H1 (cell line): Measurements from ENCODE around the gene EIF4ENIF1. TPM values are rescaled to one million over a fixed set of nuclear protein-coding genes. Genes with fewer than 3 reads are reported as not detected.

Experiments
- CTCF ChIA-PET: fragments of 300-600 bp; sonication (Branson Sonifier 250); formaldehyde crosslinking; loops from one replicate; lab custom pipeline; 2021; ENCODE audit not compliant: partially characterized antibody; lab: Charles Lee
- POLR2A ChIA-PET: fragments of 300-600 bp; sonication (Branson Sonifier 250); formaldehyde crosslinking; loops from one replicate; lab custom pipeline; 2021; ENCODE audit warnings: inconsistent platforms; ENCODE audit not compliant: partially characterized antibody; lab: Charles Lee
- DNase-seq, 2 experiments: peaks; one replicate each; pipeline versions ENCODE4 v3.0.0 to v3.0.0-alpha.2; 2010 to 2022; ENCODE audit warnings: low spot score in 2 of 2, low read depth in 1 of 2, mixed read lengths in 1 of 2
- FAIRE-seq: peaks from 2 replicates; lab custom pipeline; 2011; peaks lifted over from hg19 to GRCh38; lab: Jason Lieb, UNC
- H2AFZ ChIP-seq: 2 replicates; pipeline ENCODE4 v1.8.1; 2012; ENCODE audit warnings: low read length, inconsistent platforms
- H2AK5ac ChIP-seq: 2 replicates; pipeline ENCODE4 v1.6.1; 2013; ENCODE audit warnings: low read depth, low read length
- H2BK120ac ChIP-seq: replicated peaks from 2 replicates; pipeline ENCODE3; 2013; ENCODE audit warnings: low read depth, low read length, inconsistent platforms
- H2BK12ac ChIP-seq: 2 replicates; pipeline ENCODE4 v1.6.1; 2013; ENCODE audit warnings: low read depth, low read length
- H2BK15ac ChIP-seq: 2 replicates; pipeline ENCODE4 v1.6.1; 2013; ENCODE audit warnings: low read length
- H2BK20ac ChIP-seq: 2 replicates; pipeline ENCODE4 v1.6.1; 2013; ENCODE audit warnings: low read length
- H2BK5ac ChIP-seq: 2 replicates; pipeline ENCODE4 v1.6.1; 2013; ENCODE audit warnings: low read depth, low read length
- H3K14ac ChIP-seq: 2 replicates; pipeline ENCODE4 v1.6.1; 2013; ENCODE audit warnings: inconsistent platforms; ENCODE audit not compliant: insufficient read length
- H3K18ac ChIP-seq: 2 replicates; pipeline ENCODE4 v1.6.1; 2013; ENCODE audit warnings: low read length; ENCODE audit errors: extremely low read depth
- H3K23ac ChIP-seq: 2 replicates; pipeline ENCODE4 v1.6.1; 2013; ENCODE audit warnings: inconsistent platforms; ENCODE audit not compliant: insufficient read length
- H3K23me2 ChIP-seq: 2 replicates; pipeline ENCODE4 v1.6.1; 2013; ENCODE audit warnings: low read depth, low read length
- H3K27ac ChIP-seq: 2 replicates; pipeline ENCODE4 v1.6.1; 2011; ENCODE audit warnings: low read depth, low read length, inconsistent platforms
- H3K27me3 ChIP-seq, 4 experiments: replicated peaks in 1 of 4; 1 replicate in 1 of 4; 2 replicates in 3 of 4; pipeline versions ENCODE4 v1.6.1 to v1.8.1; 2011 to 2013; ENCODE audit warnings: low read length in 3 of 4, mild to moderate bottlenecking in 3 of 4, inconsistent platforms in 2 of 4, mixed read lengths in 2 of 4, moderate library complexity in 1 of 4; ENCODE audit not compliant: control insufficient read depth in 3 of 4, insufficient read depth in 3 of 4; ENCODE audit errors: extremely low read depth in 1 of 4
- H3K36me3 ChIP-seq, 4 experiments: 2 replicates each; pipeline versions ENCODE4 v1.6.1 to v1.8.1; 2011 to 2013; ENCODE audit warnings: mild to moderate bottlenecking in 4 of 4, low read length in 3 of 4, moderate library complexity in 2 of 4, control low read depth in 1 of 4, inconsistent platforms in 1 of 4; ENCODE audit not compliant: insufficient read depth in 4 of 4, control insufficient read depth in 2 of 4
- H3K4ac ChIP-seq: replicated peaks from 2 replicates; pipeline ENCODE3; 2013; ENCODE audit warnings: low read length, low read depth, mixed read lengths, inconsistent platforms; ENCODE audit not compliant: insufficient read length
- H3K4me1 ChIP-seq, 4 experiments: replicated peaks in 1 of 4; 1 replicate in 1 of 4; 2 replicates in 3 of 4; pipeline versions ENCODE4 v1.6.1 to v1.8.1; 2011 to 2013; ENCODE audit warnings: low read length in 3 of 4, inconsistent platforms in 2 of 4, mixed read lengths in 1 of 4; ENCODE audit not compliant: insufficient read depth in 4 of 4, control insufficient read depth in 3 of 4
- H3K4me2 ChIP-seq, 2 experiments: 2 replicates each; pipeline versions ENCODE4 v1.6.1 to v1.8.1; 2011 to 2013; ENCODE audit warnings: low read depth in 2 of 2, low read length in 2 of 2, control low read depth in 1 of 2, inconsistent platforms in 1 of 2, mild to moderate bottlenecking in 1 of 2; ENCODE audit not compliant: insufficient read depth in 1 of 2
- H3K4me3 ChIP-seq, 4 experiments: fragments of 200-600, 300-600 bp in 1 of 4; sonication (generic), shearing (Covaris generic), sonication (Bioruptor Twin) in 1 of 4; 2 replicates each; pipeline versions ENCODE4 v1.5.1 to v1.8.1; 2011 to 2016; ENCODE audit warnings: low read length in 4 of 4, low read depth in 3 of 4, control low read depth in 2 of 4, inconsistent platforms in 2 of 4, mild to moderate bottlenecking in 2 of 4, mixed read lengths in 1 of 4, moderate library complexity in 1 of 4; ENCODE audit not compliant: insufficient read depth in 2 of 4; ENCODE audit errors: extremely low read depth in 1 of 4
- H3K56ac ChIP-seq: replicated peaks from 2 replicates; pipeline ENCODE3; 2013; ENCODE audit warnings: low read depth, mild to moderate bottlenecking, mixed read lengths, low read length, inconsistent platforms; ENCODE audit not compliant: insufficient read length
- H3K79me1 ChIP-seq: 2 replicates; pipeline ENCODE4 v1.6.1; 2013; ENCODE audit warnings: low read depth, low read length, control low read depth
- H3K79me2 ChIP-seq, 2 experiments: 2 replicates each; pipeline versions ENCODE4 v1.6.1 to v1.8.1; 2012 to 2013; ENCODE audit warnings: low read length in 2 of 2, mild to moderate bottlenecking in 2 of 2, inconsistent platforms in 1 of 2; ENCODE audit not compliant: insufficient read depth in 2 of 2, control insufficient read depth in 1 of 2
- H3K9ac ChIP-seq, 4 experiments: replicated peaks in 1 of 4; 1 replicate in 1 of 4; 2 replicates in 3 of 4; pipeline versions ENCODE4 v1.6.1 to v1.8.1; 2011 to 2013; ENCODE audit warnings: low read depth in 3 of 4, low read length in 3 of 4, control low read depth in 2 of 4, mild to moderate bottlenecking in 2 of 4, moderate library complexity in 2 of 4, inconsistent platforms in 1 of 4; ENCODE audit errors: extremely low read depth in 1 of 4
- H3K9me3 ChIP-seq, 2 experiments: 2 replicates each; pipeline versions ENCODE4 v1.6.1 to v1.8.1; 2012 to 2013; ENCODE audit warnings: mild to moderate bottlenecking in 2 of 2, moderate library complexity in 2 of 2, control low read depth in 1 of 2, inconsistent platforms in 1 of 2, low read depth in 1 of 2, low read length in 1 of 2, mixed read lengths in 1 of 2; ENCODE audit not compliant: insufficient read depth in 2 of 2
- H4K20me1 ChIP-seq, 2 experiments: replicated peaks in 1 of 2; 2 replicates each; pipeline versions ENCODE3 to v1.8.1; 2011 to 2013; ENCODE audit warnings: inconsistent platforms in 2 of 2, low read length in 2 of 2, mild to moderate bottlenecking in 1 of 2; ENCODE audit not compliant: insufficient read depth in 2 of 2, control insufficient read depth in 1 of 2
- H4K5ac ChIP-seq: 2 replicates; pipeline ENCODE4 v1.6.1; 2013; ENCODE audit warnings: low read length, low read depth, mixed read lengths, inconsistent platforms; ENCODE audit not compliant: insufficient read length
- H4K8ac ChIP-seq: 2 replicates; pipeline ENCODE4 v1.8.0; 2013; ENCODE audit warnings: mild to moderate bottlenecking, moderate library complexity, low read length, inconsistent platforms; ENCODE audit not compliant: insufficient read depth; ENCODE audit errors: extremely low read depth
- H4K91ac ChIP-seq: replicated peaks from 2 replicates; pipeline ENCODE3; 2013; ENCODE audit warnings: low read length, mixed read lengths, inconsistent platforms; ENCODE audit not compliant: insufficient read length
- BCL11A ChIP-seq, 2 experiments: IDR thresholded peaks; one replicate each; pipeline ENCODE4 v1.6.1; 2011; ENCODE audit warnings: low read depth in 2 of 2, low read length in 2 of 2, mild to moderate bottlenecking in 2 of 2
- CEBPB ChIP-seq: IDR thresholded peaks from 2 replicates; pipeline ENCODE4 v1.6.1; 2012; ENCODE audit warnings: low read depth, low read length
- CREB1 ChIP-seq: IDR thresholded peaks from 2 replicates; pipeline ENCODE4 v1.6.1; 2012; ENCODE audit warnings: inconsistent platforms
- CTBP2 ChIP-seq: IDR thresholded peaks from 2 replicates; pipeline ENCODE4 v1.7.0; 2011; ENCODE audit warnings: borderline replicate concordance, mild to moderate bottlenecking, moderate library complexity, mixed read lengths, low read length; ENCODE audit not compliant: insufficient read depth, insufficient read length
- EGR1 ChIP-seq: IDR thresholded peaks from 2 replicates; pipeline ENCODE4 v1.6.1; 2011; ENCODE audit warnings: low read depth, low read length, borderline replicate concordance
- JUN ChIP-seq: IDR thresholded peaks from 2 replicates; pipeline ENCODE4 v1.6.1; 2011; ENCODE audit warnings: low read depth, mild to moderate bottlenecking, improper control_type of control experiment, low read length
- RAD21 ChIP-seq, 2 experiments: IDR thresholded peaks in 1 of 2; conservative IDR thresholded peaks in 1 of 2; 2 replicates each; pipeline ENCODE4 v1.6.1; 2011; ENCODE audit warnings: low read depth in 2 of 2, low read length in 2 of 2, improper control_type of control experiment in 1 of 2, inconsistent platforms in 1 of 2, mild to moderate bottlenecking in 1 of 2, moderate library complexity in 1 of 2
- RBBP5 ChIP-seq: IDR thresholded peaks from 2 replicates; pipeline ENCODE4 v1.7.1; 2012; ENCODE audit warnings: low read depth, mild to moderate bottlenecking, inconsistent platforms, low read length, moderate library complexity, borderline replicate concordance
- SRF ChIP-seq: IDR thresholded peaks from 2 replicates; pipeline ENCODE4 v1.6.1; 2011; ENCODE audit warnings: mild to moderate bottlenecking, low read depth, low read length, moderate library complexity
- TAF7 ChIP-seq: optimal IDR thresholded peaks from 2 replicates; pipeline ENCODE3; 2011; ENCODE audit warnings: low read depth, mild to moderate bottlenecking, inconsistent platforms, low read length, moderate library complexity, borderline replicate concordance
- TCF12 ChIP-seq: IDR thresholded peaks from 2 replicates; pipeline ENCODE4 v1.6.1; 2011; ENCODE audit warnings: low read depth, mild to moderate bottlenecking, low read length
- YY1 ChIP-seq: IDR thresholded peaks from 2 replicates; pipeline ENCODE4 v1.6.1; 2011; ENCODE audit warnings: low read depth, mild to moderate bottlenecking, low read length
- WGBS, 2 experiments: shearing (Covaris generic) in 1 of 2; methylation state at CpG; one replicate each; pipeline versions ENCODE4 v1.1.6 to v1.1.7; 2013 to 2015; ENCODE audit warnings: low lambda C conversion rate in 2 of 2, mixed read lengths in 2 of 2, inconsistent platforms in 1 of 2, low coverage in 1 of 2, missing lambda C conversion rate in 1 of 2; ENCODE audit not compliant: insufficient replicate concordance in 2 of 2, insufficient coverage in 1 of 2, insufficient read length in 1 of 2; ENCODE audit errors: extremely low coverage in 1 of 2, missing lambda C conversion rate in 1 of 2; 5-methylcytosine and 5-hydroxymethylcytosine counted together
- polyA plus RNA-seq, 7 experiments: library from polyadenylated mRNA; depleted of rRNA in 3 of 7; stranded (reverse) in 5 of 7; unstranded in 2 of 7; fragments of >200 nt in 5 of 7; fragments of 200-250 nt in 2 of 7; gene quantifications; 1 replicate in 5 of 7; 2 replicates in 1 of 7; 4 replicates in 1 of 7; pipeline versions ENCODE4 v1.2.1 to v1.2.3, GENCODE V29; 2011 to 2013; ENCODE audit warnings: missing spikeins in 2 of 7, mixed read lengths in 2 of 7
- total RNA-seq: library from RNA; stranded (reverse); fragmentation: NEBNext Ultra II Directional; extraction: Animal tissue kit (Norgen Biotek cat#: 25700); gene quantifications from 2 replicates; pipeline ENCODE4 v1.2.1, GENCODE V29; 2021
- TF ChIP-seq, protein P1 (sequence below): IDR thresholded peaks from 2 replicates; pipeline ENCODE4 v1.6.1; 2011; ENCODE audit warnings: low read length, improper control_type of control experiment

EIF4ENIF1 gene
- total and polyA plus RNA-seq, 2 of the 8 experiments (the other 6 are each of a cell fraction or from before 2014, with no cell fraction given), result 21.9 to 23.6 TPM

- Histone ChIP-seq H3K36me3 (no peaks in the 10 kb centered on the region), H3K4me1 (no peaks in the 10 kb centered on the region; a peak in 2 of 7 replicates), H3K23ac (no peak overlapping the region), H3K23me2 (no peaks in the 10 kb centered on the region; the same call in 1 of the 2 replicates), H3K4ac (no peak overlapping the region), H3K9me3 (peaks cover 0 to 5% of the 10 kb centered on the region in 2 experiments; a peak in 1 of 4 replicates), H3K14ac (no peak overlapping the region), H3K27me3 (peaks cover 0 to 5% (median 2%) of the 10 kb centered on the region in 4 experiments; a peak in 1 of 7 replicates), H3K79me1 (no peaks in the 10 kb centered on the region), H2BK20ac (no peak overlapping the region), H2BK15ac (no peak overlapping the region), H3K27ac (no peak overlapping the region), H2AK5ac (no peak overlapping the region), H4K91ac (no peak overlapping the region), H4K20me1 (no peaks in the 10 kb centered on the region), H3K4me2 (no peak overlapping the region), H4K8ac (no peak overlapping the region), H2BK120ac (no peak overlapping the region), H2BK12ac (no peak overlapping the region), H2BK5ac (no peak overlapping the region), H3K9ac (no peak overlapping the region), H3K18ac (no peak overlapping the region), H4K5ac (no peak overlapping the region), H3K56ac (no peak overlapping the region), H3K4me3 (no peak overlapping the region), H2AFZ (no peak overlapping the region), H3K79me2 (peaks cover 0 to 11% of the 10 kb centered on the region in 2 experiments; a peak in 1 of 4 replicates)
- ChIA-PET CTCF (no interaction called here), POLR2A (interaction anchor here (0.6 to 1.1 kb wide), 2 partner anchors 10 to 24 kb away, joined by 3 read pairs; no protein-coding TSS in a partner anchor)
- FAIRE-seq (no peak), DNase-seq (no peak)
- 96% methylated on average over 2 of the region's 2 CpGs; no CpG with 5 or more reads in 1 of the 2 experiments for WGBS, 2 experiments
- TF ChIP-seq CREB1 (no peak), SRF (no peak), YY1 (no peak), RBBP5 (no peak), JUN (no peak), TCF12 (no peak), TAF7 (no peak), BCL11A (IDR thresholded peaks at IDR 0.05; ENCODE audit: low read depth in 2 of 2, low read length in 2 of 2) (no peak), CEBPB (no peak), EGR1 (no peak), CTBP2 (no peak), RAD21 (IDR thresholded peaks at IDR 0.05 in 1 of 2, conservative IDR thresholded peaks at IDR 0.05 in 1 of 2; ENCODE audit: low read depth in 2 of 2, low read length in 2 of 2) (no peak)
- TF ChIP-seq, protein P1, sequence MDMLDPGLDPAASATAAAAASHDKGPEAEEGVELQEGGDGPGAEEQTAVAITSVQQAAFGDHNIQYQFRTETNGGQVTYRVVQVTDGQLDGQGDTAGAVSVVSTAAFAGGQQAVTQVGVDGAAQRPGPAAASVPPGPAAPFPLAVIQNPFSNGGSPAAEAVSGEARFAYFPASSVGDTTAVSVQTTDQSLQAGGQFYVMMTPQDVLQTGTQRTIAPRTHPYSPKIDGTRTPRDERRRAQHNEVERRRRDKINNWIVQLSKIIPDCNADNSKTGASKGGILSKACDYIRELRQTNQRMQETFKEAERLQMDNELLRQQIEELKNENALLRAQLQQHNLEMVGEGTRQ, result no peak
Observed at GRCh38 chr22:31501738-31502137, 12.1 kb upstream of the EIF4ENIF1 start.
